CD4-positive, alpha-beta T cell treated with Interleukin-4 for 4 hours (primary cell): ENCODE results near the gene TMEM218.

Experiments used
- DNase-seq: peaks from one replicate; pipeline ENCODE4 v3.0.0-alpha.2; 2020

TMEM218 gene

DNA sequence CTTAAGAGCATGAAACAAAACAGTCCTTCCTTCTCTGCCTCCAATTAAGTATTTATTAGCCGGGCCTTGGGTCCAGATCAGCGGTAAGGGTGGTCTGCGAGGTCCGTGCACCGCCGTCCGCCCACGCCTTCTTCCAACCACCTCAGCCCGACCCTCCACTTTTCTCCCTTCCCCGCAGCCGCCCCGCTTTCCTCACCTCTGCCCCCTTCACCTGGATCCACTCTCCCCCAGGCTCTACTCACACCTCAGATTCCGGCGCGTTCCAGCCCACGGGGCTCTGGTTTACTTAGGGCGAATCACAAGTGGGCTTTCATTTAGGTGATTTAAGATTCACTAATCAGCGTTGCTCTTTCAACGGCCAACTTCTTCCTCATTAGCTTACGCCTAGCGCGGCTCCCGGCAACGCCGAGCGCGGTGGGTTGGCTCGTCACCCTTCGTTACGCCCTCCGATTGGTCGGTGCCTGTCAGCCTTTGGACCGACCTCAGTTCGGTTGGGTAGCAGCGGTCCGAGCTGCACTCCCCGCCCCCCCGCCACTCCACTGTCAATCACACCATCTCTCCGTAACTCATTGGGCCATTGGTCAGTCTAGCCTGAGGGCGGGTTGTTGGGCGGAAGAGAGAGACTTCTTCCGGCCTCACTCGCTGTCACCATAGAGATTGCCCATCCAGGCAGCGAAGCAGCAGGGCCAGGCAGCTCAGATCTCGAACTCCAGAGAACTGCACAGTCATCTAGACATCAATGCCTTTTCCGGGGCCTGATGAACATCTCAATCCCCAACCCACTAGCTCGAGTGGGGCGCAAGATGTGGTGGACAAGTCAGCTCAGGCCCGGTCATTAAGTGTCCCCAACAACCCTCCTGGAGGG lies at the start of gene TMEM218:
Gene TMEM218 (minus strand): TSS at position 284 of the 865 bp plus-strand sequence. CDS start 9,385 bp downstream, outside the sequence.
- DNase-seq: peak; percentile 99

DNA sequence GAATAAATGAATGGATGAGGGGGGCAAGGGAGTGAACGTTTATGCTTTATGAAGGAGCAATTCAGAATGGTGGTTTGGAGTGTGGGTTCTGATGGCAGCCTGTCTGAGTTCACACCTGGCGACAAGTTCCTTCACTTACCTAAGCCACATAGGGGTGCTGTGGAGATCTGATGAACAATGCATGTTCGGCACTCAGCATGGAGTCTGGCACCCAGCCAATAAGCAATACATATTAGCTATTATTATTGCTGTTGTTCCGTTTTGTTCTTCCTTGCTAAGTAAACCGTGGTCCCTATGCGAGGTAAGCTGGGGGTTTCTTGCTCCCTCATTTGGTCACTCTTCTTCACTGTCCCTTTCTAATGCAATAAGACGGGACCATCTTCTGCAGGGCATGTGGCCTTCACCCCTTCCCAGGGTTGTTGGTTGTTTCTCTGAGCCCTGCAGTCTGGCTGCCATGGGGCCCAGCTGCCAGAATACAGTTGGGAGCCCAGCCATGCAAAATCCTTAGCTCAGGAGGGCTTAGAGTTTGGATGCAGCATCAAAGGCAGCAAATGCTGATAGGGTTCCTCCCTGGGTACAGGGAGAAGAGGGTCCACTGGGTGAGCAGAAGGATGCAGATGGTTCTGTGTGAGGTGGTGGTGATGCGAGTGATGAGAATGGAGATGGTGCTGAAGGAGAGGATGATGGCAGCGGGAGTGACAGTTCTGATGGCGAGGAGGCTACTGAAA lies 46.7 kb upstream of the TMEM218 start:
- no peak for DNase-seq

DNA sequence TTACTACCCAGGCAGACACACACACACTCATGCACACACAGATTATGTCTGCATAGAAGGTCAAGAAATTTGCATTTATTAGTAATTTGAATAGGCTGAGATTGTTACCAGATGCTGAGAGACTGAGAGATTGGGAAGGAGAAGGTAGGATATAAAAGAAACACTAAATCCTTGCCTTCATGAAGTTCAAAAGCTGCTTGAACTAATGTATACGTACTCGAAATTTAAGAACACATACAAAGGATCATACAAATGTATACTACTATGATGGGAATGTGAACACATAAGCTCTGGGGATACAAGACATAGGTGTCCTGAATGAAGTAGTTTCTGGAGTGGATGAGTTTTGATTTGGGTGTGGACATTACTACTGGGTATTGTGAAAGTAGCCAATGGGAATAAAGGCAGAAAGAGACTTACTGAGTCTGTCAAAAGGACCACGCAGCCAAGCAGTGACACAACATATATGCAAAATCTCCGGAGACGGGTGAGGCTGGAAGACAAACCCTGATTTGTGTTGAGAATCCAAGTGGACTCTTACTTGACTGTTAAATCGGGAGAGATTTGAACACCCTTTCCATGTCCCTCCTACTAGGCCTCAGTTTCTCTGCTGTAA lies 45.8 kb upstream of the TMEM218 start:
- DNase-seq: no peak

DNA sequence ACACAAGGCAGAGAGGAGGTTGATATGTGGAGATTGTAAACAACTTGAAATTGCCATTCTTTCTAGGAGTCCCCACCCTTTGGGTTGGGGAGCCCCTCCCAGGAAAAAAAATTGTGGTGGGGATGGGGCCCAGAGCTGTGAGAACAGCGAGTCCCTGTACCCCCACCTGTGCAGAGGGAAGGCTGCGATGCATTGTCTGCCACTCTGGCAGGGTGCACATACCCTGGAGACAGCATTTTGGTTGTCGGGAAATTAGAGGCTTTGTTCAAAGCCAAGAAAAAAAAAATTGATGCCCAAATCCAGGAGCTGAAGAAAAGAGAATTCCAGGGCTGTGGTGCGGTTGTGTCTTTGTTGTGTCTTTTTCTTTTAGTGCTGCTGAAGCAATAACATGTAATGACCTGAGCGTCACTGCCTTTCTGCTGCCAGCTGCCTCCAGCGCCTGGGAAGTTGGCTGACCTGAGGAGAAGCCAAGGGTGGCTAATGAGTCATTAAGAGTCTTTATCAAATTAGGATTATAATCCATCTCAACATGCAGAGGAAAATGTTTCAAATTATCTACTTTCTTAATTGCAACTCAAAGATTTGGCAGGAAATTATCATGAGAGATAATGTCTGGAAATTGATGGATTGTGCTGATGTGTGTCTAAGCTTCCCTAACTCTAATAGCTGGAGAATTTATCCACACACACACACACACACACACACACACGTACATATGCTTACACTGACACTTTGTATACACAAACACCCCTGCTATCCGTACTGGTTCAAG lies 45.1 kb upstream of the TMEM218 start:
- DNase-seq: no peak

DNA sequence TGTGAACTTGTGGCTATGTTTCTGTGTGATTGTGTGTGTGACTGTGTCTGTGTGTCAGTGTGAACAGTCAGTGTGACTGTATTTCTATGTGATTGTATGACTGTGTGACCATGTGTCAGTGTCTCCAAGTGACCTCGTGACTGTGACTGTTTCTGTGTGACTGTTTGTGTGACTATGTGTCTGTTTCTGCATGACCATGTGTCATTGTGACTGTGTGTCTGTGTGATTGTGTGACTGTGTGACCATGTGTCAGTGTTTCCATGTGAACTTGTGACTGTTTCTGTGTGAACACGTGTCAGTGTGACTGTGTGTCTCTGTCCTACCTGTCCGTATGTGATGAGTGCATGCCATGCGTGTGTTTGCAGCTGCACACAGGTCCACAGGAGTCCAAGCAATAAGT lies 44.3 kb upstream of the TMEM218 start:
- DNase-seq: no peak

DNA sequence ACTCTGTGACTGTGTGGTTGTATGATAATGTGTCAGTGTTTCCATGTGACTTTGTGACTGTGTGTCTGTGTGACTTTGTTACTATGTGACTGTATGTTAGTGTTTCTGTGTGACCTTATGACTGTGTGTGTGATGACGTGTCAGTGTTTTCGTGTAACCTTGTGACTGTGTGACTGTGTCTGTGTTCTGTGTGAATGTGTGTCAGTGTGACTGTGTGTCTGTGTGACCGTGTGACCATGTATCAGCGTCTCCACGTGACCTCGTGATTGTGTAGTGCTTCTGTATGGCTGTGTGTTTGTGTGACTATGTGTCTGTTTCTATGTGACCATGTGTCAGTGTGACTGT lies 43.6 kb upstream of the TMEM218 start:
- DNase-seq: no peak

DNA sequence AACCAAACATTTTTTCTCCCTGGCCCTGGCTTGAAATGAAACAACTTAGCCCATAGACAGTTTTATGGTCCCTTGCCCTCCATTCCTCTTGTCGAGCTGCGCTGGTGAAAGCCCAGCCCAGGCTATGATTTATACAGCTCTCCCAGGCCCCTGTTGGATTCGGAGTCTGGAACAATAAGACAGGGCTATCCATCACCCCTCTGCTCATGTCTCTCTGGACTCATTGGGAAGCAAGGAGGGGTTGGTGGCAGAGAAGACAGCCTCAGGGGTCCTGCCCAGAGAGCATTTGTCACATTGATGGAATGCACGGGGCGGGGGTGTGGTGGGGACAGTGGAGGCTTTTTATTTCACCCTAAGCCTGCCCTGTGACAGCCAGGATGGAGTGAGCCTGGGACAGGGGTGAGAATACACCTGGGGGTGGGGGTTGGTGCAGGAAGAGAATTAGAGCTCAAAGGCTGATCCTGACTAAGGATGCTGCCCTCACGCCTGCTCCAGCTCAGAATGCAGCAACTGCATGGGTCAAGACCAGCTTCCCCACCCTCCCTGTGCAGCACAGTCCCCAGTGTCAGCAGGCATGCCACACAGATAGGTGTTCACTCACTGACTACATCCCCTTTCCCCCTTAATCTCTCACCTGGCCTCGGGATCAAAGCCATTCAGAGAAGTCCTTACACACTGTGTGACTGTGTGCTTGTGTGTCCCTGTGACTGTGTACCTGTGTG lies 43.1 kb upstream of the TMEM218 start:
- no peak for DNase-seq

DNA sequence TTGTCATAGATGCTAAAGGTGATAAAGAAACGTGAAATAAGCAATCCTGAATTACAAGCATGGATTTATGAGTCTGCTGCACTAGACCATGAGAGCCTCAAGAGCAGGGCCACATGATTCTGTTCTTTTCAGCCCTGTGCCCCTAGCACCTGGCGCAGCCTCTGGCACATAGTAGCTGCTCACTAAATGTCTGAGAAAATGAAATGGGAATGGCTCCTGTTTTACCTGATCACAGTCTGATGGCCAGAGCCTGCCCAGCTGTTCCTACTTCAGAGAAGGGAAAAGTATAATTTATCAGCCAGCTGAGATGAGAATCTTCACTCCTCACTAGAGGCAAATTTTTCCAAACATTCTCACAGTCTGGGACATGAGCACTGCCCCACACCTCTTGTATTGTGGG lies 42.4 kb upstream of the TMEM218 start:
- DNase-seq: no peak

DNA sequence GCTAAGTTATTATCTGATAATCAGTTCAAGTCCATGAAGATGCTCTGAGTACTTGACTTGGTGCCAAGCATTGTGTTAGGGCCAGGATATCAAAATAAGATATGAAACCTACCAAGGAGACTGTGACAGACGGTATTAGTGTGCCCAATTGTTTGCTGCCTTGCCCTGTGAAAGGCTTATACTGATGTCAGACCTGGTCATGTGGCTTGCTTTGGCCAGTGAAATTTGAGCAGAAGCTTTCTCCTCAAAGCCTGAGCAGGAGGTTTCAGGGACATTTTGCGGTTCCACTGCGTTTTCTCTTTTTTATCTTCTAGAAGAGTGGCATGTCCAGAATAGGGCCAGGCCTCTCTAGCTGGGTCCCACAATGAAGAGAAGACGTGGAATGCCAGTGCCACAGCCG lies 37.3 kb upstream of the TMEM218 start:
- DNase-seq: no peak

DNA sequence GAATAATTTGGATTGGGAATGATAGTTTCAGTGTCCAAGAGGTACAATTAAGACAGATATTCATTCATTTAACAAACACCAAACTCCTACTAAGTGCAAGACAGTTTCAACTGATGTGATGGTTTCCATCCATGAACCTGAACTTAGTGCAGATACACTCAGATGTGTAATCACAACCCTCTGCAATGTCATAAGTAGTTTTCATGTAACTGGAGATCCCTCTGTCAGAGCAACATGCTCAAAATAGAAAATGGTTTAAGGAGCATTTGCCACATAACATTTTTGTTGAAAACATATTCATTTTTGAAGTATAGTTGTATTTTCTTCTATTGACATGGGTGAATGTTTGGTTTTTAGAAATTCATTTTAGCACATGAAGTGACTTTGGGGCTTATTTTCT lies 36.6 kb upstream of the TMEM218 start:
- DNase-seq: no peak

DNA sequence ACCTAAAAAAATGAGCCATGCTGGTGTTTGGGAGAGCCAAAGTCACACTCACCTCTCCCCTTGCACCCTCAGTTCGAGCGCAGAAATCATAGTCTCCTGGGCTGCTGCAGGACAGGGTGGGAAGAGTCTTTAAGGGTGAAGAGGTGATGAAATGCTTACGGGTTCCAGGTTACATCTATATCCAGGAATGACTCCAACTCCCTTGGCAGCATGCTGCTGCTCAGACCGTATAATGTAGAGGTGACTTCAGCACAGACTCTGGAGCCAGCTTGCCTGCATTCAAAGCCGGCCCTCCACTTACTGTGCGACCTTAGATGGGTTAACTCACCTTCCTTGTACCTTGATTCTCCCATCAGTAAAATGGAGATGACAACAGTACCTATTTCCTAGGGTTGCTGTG lies 35.9 kb upstream of the TMEM218 start:
- DNase-seq: no peak

DNA sequence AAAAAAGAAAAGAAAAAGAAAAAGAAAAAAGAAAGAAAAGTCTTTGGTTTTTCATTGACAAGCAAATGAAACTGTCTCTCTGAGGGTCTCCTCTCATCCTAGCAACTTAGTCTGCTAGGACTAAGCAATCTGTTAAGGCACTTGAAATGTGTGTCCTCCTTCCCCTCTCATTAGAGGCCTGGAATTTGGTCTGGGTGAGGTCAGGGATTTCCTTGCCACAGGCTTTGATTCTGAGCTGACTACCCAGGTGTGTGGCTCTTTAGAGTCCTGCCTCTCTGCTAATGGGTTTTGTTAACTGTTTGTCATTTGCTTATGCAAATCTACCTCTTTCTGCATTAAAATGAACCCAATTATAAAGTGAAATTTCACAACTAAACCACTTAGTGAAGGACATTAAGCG lies 34.8 kb upstream of the TMEM218 start:
- DNase-seq: no peak

DNA sequence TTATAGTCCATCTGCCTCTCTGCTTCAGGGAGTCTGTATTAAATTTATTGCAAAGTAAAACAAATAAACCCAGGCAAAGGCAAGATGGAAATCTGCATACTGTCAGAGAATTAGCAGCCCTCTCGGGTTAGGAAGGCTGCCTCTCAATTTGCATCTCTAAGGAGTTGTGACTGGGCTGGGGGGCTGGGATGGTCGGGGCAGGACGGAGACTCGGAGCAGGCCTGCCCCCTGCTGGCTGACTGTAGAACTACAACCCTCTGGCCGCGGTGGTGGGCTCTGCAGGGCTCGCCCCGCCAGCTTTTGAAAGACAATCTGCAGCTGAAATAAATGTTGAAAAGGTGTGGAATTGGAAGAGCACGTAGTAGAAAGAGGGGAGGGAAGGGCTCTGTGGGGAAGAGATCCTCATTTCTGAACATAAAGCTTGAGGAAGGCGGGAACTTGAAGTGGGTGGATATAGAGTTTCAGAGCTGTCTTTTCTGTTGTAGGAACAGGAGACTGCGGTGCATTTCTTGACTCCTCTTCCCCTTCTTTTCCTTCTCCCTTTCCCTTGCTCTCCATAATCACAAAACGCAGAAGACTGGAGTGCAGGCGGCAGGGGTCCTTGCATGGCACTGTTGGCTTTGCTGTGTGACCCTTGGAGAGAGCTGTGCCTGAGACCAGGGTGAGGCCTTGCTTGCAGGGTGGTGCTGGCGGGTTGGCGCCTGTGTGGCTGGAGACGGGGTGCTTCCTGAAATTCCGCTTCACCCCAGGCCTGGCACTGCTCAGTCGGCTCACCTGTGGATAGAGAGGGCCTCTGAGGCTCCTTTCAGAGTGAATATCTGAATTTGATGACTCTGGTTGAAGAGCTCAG lies 30.5 kb upstream of the TMEM218 start:
- peak; percentile 45 for DNase-seq

DNA sequence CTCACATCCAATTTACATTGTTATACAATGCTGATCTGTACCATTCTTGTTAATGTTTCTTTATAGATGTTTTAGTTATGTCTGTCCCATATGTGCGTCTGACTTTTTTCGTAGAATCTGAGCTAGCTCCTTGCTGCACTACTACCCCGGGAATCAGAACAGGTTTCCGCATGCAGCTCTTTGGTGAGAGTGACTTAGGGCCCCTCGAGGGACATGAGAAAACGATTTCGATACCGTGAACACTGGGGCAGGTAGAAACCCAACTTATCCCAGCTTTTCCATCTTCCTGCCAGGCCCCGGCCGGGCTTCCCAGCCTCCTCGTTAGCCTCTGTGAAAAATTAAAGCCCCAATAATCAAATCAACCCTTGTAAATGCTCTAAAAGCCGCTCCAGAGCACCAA lies 29.8 kb upstream of the TMEM218 start:
- DNase-seq: no peak

DNA sequence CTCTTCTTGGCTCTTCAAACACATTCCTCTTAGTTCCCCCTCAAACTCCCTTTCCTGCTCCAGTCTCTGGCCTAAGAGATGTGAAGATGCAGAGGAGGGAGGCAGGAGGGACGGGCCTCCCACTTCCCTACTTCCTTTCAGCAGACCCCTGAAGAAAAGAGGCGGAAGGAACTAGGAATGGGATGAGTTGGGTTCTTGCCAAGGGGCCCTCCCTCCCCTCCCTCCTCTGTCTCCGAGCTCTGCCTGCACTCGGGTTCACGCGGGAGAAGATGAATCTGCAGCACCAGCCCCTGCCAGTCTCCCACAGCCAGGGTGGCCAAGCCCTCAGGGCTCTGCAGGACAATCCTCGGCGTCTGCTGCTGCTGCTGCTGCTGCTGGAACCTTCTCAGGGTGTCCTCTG lies 28.8 kb upstream of the TMEM218 start:
- DNase-seq: no peak

DNA sequence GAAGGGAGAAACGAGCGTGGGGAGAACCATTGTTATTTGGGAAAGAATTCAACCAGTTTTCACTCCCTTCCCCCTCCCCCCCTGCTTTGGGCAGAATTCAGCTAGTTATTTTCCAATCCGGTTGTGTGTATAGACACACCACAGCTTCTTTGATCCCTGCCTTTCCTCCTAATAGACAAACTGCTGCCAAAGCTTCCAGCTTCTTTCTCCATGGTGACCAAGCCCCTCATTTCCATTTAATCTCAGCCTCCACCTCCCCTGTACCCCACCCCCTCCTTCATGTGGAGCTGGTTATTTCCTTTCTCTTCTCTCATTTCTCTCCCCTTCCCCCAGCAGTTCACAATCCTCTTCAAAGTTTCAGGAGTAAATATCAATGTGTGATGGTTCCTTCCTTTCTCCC lies 28.4 kb upstream of the TMEM218 start:
- DNase-seq: no peak

DNA sequence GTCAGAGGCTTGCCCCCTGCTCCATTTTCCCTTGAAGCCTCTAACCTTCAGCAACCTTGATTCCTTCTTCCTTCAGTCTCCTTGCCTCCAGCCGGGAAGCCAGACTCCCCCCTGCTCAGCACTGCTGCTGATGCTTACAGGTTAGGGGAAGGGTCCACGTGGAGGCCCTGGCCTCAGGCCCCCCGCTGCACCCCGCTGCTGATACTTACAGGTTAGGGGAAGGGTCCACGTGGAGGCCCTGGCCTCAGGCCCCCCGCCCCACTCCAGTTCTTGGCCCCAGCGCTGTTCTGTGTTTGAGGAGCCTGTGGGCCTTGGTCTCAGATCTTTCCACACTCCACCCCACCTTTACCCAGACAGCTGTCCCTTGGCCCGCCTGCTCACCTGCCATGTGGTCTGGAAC lies 27.5 kb upstream of the TMEM218 start:
- DNase-seq: no peak

DNA sequence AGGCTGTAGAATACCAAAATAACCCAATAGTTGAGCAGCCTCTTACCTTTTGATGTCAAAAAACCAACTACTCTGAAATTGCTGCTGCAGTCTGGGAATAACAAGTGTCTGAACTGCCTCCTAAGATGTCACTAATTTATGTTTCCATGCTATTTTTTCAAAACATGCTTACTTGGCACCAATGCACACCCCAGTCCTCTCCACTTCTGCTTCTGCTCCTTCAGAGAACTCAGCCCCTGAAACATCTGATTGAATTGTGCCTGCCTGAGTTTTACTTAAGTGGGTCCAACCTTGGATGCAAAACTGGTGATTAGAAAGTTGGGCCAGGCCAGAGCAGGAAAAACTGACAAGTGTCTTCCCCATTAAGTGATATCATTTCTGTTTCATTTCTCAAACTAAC lies 24.6 kb upstream of the TMEM218 start:
- DNase-seq: no peak

DNA sequence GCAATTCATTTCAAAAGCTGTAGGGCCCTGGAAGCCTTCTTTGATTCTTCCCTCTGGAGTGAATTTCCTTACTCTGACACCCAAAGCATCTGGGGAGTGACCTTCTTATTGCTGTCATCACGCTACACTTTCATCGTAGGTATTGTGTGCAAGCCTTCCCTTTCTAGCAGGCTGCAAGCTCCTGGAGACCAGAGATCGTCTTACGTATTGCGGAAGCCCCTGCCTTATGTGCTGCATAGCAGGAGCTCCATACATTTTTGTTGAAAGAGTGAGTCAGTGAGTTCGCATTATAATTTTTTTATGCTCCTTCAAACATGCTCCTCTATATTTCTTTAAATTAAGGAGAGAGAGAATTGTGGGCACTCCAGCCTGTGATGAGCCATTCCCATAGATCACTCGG lies 21.2 kb upstream of the TMEM218 start:
- DNase-seq: no peak

DNA sequence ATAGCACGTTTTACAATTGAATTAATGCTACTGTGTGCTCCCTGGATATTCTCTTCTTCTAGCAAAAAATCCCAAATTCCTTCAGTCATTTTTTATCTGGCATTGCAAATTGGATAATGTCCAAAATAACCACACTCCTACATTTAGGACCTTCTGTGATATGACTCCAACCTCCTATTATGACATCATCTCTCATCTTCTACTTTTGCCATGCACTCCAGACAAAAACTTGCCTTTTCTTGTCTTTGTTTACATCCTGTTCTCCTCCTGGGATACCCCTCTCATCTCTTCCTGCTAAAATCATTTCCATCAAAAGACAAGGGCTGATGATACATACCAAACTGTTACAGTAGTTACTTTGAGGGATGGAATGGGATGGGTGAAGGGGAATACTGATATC lies 20.6 kb upstream of the TMEM218 start:
- no peak for DNase-seq

DNA sequence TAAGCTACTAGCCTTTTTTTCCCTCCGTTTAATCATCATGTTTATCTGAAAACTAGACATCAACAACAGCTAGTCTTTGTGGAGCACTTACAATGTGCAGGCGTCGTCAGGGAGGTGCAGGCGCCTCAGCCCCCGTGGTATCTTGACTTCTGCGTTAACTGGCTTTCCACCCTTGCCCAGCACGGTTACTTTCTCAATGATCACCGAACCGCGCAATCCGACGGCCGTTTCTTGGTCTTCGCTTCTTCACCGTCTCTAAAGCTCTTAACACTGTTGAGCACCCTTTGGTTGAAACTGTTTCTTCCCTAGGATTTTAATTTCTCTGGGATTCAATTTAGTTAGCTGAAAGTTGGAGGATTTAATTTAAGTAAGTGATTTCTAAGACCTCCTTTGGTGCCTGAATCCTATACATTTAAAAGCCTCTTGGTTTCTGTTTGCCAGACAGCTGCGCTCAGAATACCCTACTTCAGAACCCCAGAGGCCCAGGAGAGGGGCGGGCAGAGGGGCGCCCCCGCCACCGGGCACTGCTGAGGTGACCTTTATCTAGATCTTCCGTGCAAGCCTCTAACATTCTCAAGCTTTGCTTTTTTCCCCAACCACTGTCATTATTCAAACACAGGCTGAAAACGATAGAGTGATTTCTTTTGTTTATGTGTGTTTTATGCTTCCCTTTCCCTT lies 18.0 kb upstream of the TMEM218 start:
- DNase-seq: no peak
